Heart left ventricle (tissue), 16 donors: ENCODE measurements around the gene FAU. TPM values are rescaled to one million over a fixed set of nuclear protein-coding genes. Genes with fewer than 3 reads are reported as not detected.

Source experiments
- ATAC-seq, 4 donors: fragments of 200-7000 bp; cut with Tn5 transposase; one replicate each; pipeline ENCODE4 v1.9.1; 2020 to 2022; ENCODE audit warnings: moderate library complexity in 4 of 4, mild to moderate bottlenecking in 3 of 4, moderate number of reproducible peaks in 1 of 4
- DNase-seq, 5 donors: peaks; one replicate each; pipeline ENCODE4 v3.0.0-alpha.2; 2020
- H3K27ac ChIP-seq, 12 donors: fragments of 200-600 bp; sonication (generic) in 4 of 12; one replicate each; pipeline versions ENCODE4 v1.5.0 to v1.8.0; 2016 to 2022; ENCODE audit warnings: mild to moderate bottlenecking in 2 of 12
- H3K27me3 ChIP-seq, 9 donors: fragments of 200-600 bp; sonication (generic) in 2 of 9; one replicate each; pipeline versions ENCODE4 v1.5.1 to v1.8.0; 2016 to 2022; ENCODE audit warnings: mild to moderate bottlenecking in 3 of 9
- H3K36me3 ChIP-seq, 9 donors: fragments of 200-600 bp; sonication (generic) in 2 of 9; one replicate each; pipeline versions ENCODE4 v1.5.0 to v1.8.0; 2018 to 2022; ENCODE audit warnings: mild to moderate bottlenecking in 2 of 9
- H3K4me1 ChIP-seq, 12 donors: fragments of 200-600 bp; sonication (generic) in 4 of 12; one replicate each; pipeline versions ENCODE4 v1.5.0 to v1.8.0; 2016 to 2022; ENCODE audit warnings: mild to moderate bottlenecking in 3 of 12
- H3K4me3 ChIP-seq, 12 donors: fragments of 200-600 bp; sonication (generic) in 4 of 12; one replicate each; pipeline versions ENCODE4 v1.5.0 to v1.8.0; 2017 to 2022; ENCODE audit warnings: mild to moderate bottlenecking in 9 of 12, moderate library complexity in 4 of 12
- H3K9me3 ChIP-seq, 12 donors: fragments of 200-600 bp; sonication (generic) in 4 of 12; one replicate each; pipeline versions ENCODE4 v1.5.0 to v1.8.0; 2016 to 2022; ENCODE audit warnings: mild to moderate bottlenecking in 1 of 12
- POLR2A ChIP-seq, 2 donors: fragments of 450-650 bp; IDR thresholded peaks; one replicate each; pipeline ENCODE4 v1.6.1; 2017; ENCODE audit warnings: antibody characterized with exemption in 2 of 2, mild to moderate bottlenecking in 2 of 2, moderate library complexity in 2 of 2
- WGBS, 4 donors: extraction: QIAGEN DNeasy Blood & Tissue Kit in 2 of 4; methylation state at CpG; one replicate each; pipeline versions ENCODE4 v1.1.5 to v1.1.7; 2013 to 2018; 5-methylcytosine and 5-hydroxymethylcytosine counted together
- intact Hi-C, 10 donors: fragments of 100-400 bp; cut with DNase I; formaldehyde crosslinking; loops; one replicate each; pipeline versions ENCODE4 v1.11.1 to v1.14.2; 2022
- polyA plus RNA-seq, 2 donors: library from polyadenylated mRNA; stranded (reverse); fragments of 200-250 nt; gene quantifications; one replicate each; pipeline ENCODE4 v1.2.3, GENCODE V29; 2013
- total RNA-seq, 9 donors: library from RNA; depleted of rRNA in 2 of 9; stranded (reverse); fragments of >200 nt in 2 of 9; fragmentation: NEBNext Ultra II Directional in 3 of 9; extraction: Animal tissue kit (Norgen Biotek cat#: 25700) in 3 of 9; gene quantifications; one replicate each; pipeline versions ENCODE4 v1.1.0 to v1.2.4, GENCODE V29; 2016 to 2023
- TF ChIP-seq, protein P1 (sequence below), 12 donors: fragments of 200-600 bp; sonication (generic) in 4 of 12; IDR thresholded peaks; one replicate each; pipeline versions ENCODE4 v1.5.0 to v1.8.0; 2018 to 2022; ENCODE audit warnings: antibody characterized with exemption in 12 of 12, mild to moderate bottlenecking in 5 of 12
- donor health status: ischemic (EF 13 %, LVEDD 7.1; RV severe dilation, severe dysfunction).
- donor health status: healthy with polysubstance abuse.
- donor health status: DM: no; HTN: yes; CAD: no.
- donor health status: DM: no; HTN: no; CAD: no.
- donor health status: ischemic (EF 25% LVEDD 6.9; RV normal size, moderate dysfunction).
- donor health status: ischemic (EF 25% LVEDD 5.7; RV mildly dilated, moderate dysfunction).
- donor health status: healthy.
- donor health status: DM: yes; HTN: yes; CAD: no.
- donor health status: ischemic (EF 35%, LVEDD 5.7; RV mildly dilated, moderate dysfunction).
- donor health status: nonischemic (EF 11% LVEDD 7.7; RV severe dilation, severe dysfunction).
- donor health status: DM: yes; HTN: yes; CAD: no.
- donor health status: PGD.
- donor health status: ischemic (EF 29% LVEDD 5.4; RV normal size, mild dysfunction).
- donor health status: nonischemic (EF 23%, LVEDD 6.1; RV moderate dilation, normal function).

FAU gene
- total and polyA plus RNA-seq, 11 donors: 388 to 1,119 (median 641) TPM

DNA sequence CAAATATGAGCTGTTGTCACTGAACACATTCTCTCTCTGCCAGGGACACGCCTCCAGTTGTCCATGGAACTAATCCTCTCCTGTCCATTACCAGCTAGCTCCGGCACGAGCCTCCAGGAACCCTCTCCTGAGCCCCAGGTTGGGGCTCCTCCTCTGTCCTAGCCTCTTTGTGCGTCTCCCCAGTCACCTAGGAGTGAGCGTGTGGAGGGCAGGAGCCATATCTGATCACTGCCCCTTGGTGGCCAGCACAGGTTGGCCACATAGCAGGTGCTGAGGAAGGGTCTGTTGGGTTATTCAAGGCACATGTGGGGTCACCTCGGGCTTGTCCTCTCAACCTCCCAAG lies 9.9 kb upstream of the FAU start:
- Histone ChIP-seq H3K9me3 (no peaks in the 10 kb centered on the region), H3K36me3 (peaks cover 0 to 63% (median 60%) of the 10 kb centered on the region in 9 donors), H3K27ac (no peak overlapping the region), H3K4me1 (peaks cover 0 to 34% (median 26%) of the 10 kb centered on the region in 12 donors), H3K27me3 (no peaks in the 10 kb centered on the region), H3K4me3 (no peak overlapping the region)
- no peak for ATAC-seq
- WGBS, 4 donors: 83 to 89% (median 85%) methylated on average over 5 to 6 of the region's 6 CpGs
- intact Hi-C loops: no loop called here
- TF ChIP-seq, protein P1, sequence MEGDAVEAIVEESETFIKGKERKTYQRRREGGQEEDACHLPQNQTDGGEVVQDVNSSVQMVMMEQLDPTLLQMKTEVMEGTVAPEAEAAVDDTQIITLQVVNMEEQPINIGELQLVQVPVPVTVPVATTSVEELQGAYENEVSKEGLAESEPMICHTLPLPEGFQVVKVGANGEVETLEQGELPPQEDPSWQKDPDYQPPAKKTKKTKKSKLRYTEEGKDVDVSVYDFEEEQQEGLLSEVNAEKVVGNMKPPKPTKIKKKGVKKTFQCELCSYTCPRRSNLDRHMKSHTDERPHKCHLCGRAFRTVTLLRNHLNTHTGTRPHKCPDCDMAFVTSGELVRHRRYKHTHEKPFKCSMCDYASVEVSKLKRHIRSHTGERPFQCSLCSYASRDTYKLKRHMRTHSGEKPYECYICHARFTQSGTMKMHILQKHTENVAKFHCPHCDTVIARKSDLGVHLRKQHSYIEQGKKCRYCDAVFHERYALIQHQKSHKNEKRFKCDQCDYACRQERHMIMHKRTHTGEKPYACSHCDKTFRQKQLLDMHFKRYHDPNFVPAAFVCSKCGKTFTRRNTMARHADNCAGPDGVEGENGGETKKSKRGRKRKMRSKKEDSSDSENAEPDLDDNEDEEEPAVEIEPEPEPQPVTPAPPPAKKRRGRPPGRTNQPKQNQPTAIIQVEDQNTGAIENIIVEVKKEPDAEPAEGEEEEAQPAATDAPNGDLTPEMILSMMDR (IDR thresholded peaks at IDR 0.05): no peak
- no peak for TF ChIP-seq POLR2A (IDR thresholded peaks at IDR 0.05)
- DNase-seq: no peak

DNA sequence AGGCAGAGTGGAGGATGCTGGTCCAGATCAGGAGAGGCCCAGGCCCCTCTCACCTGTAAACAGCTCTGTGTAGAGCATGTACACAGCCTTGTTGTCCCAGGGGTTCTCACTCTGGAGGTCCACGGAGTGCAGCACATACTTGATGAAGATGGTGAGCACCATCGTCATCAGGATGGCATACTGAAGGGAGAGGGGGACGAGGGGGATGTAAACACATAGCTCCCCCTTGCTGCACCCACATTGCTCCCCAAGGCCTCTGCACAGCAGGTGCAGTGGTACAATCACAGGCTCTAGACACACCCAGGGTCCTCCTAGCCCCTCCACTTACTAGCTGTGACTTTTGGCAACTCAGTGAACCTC lies 9.5 kb upstream of the FAU start:
- WGBS, 4 donors: 70 to 90% (median 83%) methylated on average over 2 to 3 of the region's 3 CpGs
- H3K9me3 ChIP-seq: no peaks in the 10 kb centered on the region
- DNase-seq (no peak), ATAC-seq (no peak)
- TF ChIP-seq, protein P1 (IDR thresholded peaks at IDR 0.05): no peak
- TF ChIP-seq POLR2A (IDR thresholded peaks at IDR 0.05): no peak
- peaks cover 0 to 34% (median 26%) of the 10 kb centered on the region in 12 donors for H3K4me1 ChIP-seq
- H3K36me3 ChIP-seq: peaks cover 0 to 67% (median 65%) of the 10 kb centered on the region in 9 donors
- no peak overlapping the region for H3K4me3 ChIP-seq
- no peak overlapping the region for H3K27ac ChIP-seq
- no peaks in the 10 kb centered on the region for H3K27me3 ChIP-seq
- intact Hi-C loops: no loop called here

DNA sequence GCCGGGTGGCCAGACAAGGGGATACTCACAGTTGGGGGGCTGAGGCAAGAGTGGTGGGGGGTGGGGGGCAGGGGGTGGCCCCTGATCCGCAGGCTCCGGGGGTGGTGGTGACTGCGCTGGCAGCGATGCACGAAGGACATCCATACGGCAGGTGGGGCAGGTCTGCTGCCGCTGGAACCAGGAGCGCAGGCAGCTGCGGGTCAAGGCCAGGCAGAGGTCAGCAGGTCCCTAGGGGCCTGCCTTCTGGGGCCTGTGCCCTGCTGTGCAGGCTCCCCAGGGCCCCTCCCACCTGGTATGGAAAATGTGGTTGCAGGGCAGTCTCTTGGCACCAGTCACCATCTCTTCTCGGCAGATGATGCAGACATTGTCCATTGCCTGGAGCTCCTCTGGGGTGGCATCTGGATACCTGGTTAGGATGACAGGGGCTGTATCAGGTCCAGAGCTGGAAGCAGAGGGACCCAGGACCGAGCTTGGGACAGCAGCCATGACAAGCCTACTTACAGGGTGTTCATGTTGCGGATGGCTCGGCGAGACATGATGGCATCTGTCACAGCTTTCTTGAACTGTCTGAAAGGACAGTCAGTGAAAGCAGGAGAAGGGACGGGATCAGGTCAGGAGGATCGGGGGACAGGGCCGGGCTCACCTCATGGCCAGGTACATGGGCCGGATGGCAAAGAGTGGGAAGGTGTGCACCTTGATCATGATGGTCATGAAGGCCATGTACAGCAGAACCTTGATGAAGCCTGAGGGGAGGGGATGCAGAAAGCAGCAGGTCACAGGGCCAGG lies 8.9 kb upstream of the FAU start:
- H3K4me3 ChIP-seq: no peak overlapping the region
- no peak overlapping the region for H3K27ac ChIP-seq
- peaks cover 0 to 73% (median 71%) of the 10 kb centered on the region in 9 donors for H3K36me3 ChIP-seq
- intact Hi-C loops: no loop called here
- no peaks in the 10 kb centered on the region for H3K9me3 ChIP-seq
- TF ChIP-seq, protein P1 (IDR thresholded peaks at IDR 0.05): no peak
- no peak for TF ChIP-seq POLR2A (IDR thresholded peaks at IDR 0.05)
- ATAC-seq (no peak), DNase-seq (no peak)
- H3K27me3 ChIP-seq: no peaks in the 10 kb centered on the region
- WGBS, 4 donors: 83 to 89% (median 85%) methylated on average over 16 to 19 of the region's 19 CpGs
- H3K4me1 ChIP-seq: peaks cover 0 to 30% (median 24%) of the 10 kb centered on the region in 12 donors

DNA sequence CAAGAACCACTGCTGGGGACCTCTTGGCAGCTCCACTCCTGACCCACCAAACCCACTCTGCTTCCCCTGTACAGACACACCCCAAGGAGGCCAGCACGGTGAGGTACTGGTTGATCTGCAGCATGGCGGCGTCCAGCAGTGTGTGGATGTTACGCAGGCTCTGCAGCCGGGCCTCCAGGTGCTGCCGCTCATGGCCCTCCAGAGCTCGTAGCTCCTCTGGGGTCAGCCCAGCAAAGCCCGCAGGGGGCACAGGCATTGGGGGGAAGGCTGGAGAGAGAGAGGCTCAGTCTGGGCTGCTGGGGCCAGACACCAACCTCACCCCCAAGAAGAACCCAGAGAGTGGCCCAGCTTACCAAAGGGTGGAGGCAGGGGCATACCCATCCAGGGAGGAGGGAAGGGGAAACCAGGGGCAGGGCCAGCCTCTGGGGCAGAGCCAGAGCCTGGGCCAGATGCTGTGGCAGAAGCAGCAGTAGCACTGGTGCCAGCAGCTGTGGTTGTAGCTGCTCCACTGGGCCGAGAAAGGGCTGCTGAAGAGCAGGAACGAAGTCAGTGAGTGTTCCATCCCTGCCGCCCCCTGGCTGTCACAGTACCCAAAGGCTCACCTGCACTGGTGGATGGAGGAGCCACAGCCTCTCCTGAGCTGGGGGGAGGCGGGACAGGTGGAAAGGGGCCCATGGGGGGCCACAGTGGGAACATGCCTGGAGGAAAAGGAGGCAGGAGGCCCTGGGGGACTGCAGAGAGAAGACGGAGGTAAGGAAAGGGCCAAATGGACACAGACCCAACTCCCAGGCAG lies 7.9 kb upstream of the FAU start:
- DNase-seq (peak in 1 of 5 donors; percentile 15), ATAC-seq (no peak)
- WGBS, 4 donors: 73 to 91% (median 88%) methylated on average over 13 of the region's 13 CpGs
- no peak overlapping the region for H3K27ac ChIP-seq
- peaks cover 0 to 22% (median 17%) of the 10 kb centered on the region in 12 donors for H3K4me1 ChIP-seq
- no peaks in the 10 kb centered on the region for H3K27me3 ChIP-seq
- TF ChIP-seq POLR2A (IDR thresholded peaks at IDR 0.05): no peak
- TF ChIP-seq, protein P1 (IDR thresholded peaks at IDR 0.05): no peak
- no peaks in the 10 kb centered on the region for H3K9me3 ChIP-seq
- no peak overlapping the region for H3K4me3 ChIP-seq
- peaks cover 0 to 83% (median 80%) of the 10 kb centered on the region in 9 donors for H3K36me3 ChIP-seq
- intact Hi-C loops: loop anchor here in 1 of 10 donors (10.0 kb wide), 1 partner anchor 205 kb away; the partner anchor contains the start of gene PPP2R5B
